HUES48 (cell line): Measurements from ENCODE around the gene SNRNP27.

Experiments
- H3K27ac ChIP-seq: one replicate; pipeline ENCODE4 v1.7.0; 2013; ENCODE audit warnings: low read depth, low read length, inconsistent platforms
- H3K27me3 ChIP-seq: 2 replicates; pipeline ENCODE4 v1.6.1; 2013; ENCODE audit warnings: mild to moderate bottlenecking, low read length; ENCODE audit not compliant: control insufficient read depth, insufficient read depth
- H3K36me3 ChIP-seq: 2 replicates; pipeline ENCODE4 v1.6.1; 2013; ENCODE audit warnings: low read length; ENCODE audit not compliant: control insufficient read depth, insufficient read depth
- H3K4me1 ChIP-seq: 2 replicates; pipeline ENCODE4 v1.6.1; 2013; ENCODE audit warnings: mild to moderate bottlenecking, low read length; ENCODE audit not compliant: control insufficient read depth, insufficient read depth
- H3K4me3 ChIP-seq: 2 replicates; pipeline ENCODE4 v1.5.1; 2013; ENCODE audit warnings: mild to moderate bottlenecking, low read depth, low read length
- H3K9ac ChIP-seq: 2 replicates; pipeline ENCODE4 v1.6.1; 2013; ENCODE audit warnings: mild to moderate bottlenecking, low read depth, low read length, moderate library complexity
- H3K9me3 ChIP-seq: 2 replicates; pipeline ENCODE4 v1.6.1; 2013; ENCODE audit warnings: low read length; ENCODE audit not compliant: control insufficient read depth, insufficient read depth

The SNRNP27 gene

DNA sequence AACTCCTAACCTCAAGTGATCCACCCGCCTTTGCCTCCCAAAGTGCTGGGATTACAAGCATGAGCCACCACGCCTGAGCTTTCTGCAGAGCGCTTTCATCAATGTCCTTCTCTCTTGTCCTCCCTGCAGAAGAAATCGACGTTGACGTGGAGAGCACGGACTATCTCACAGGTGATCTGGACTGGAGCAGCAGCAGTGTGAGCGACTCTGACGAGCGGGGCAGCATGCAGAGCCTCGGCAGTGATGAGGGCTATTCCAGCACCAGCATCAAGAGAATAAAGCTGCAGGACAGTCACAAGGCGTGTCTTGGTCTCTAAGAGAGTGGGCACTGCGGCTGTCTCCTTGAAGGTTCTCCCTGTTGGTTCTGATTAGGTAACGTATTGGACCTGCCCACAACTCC lies 44.2 kb downstream of the SNRNP27 start:
- Histone ChIP-seq H3K27me3 (no peaks in the 10 kb centered on the region), H3K4me1 (peaks cover 13% of the 10 kb centered on the region; the same call in 1 of the 2 replicates), H3K4me3 (no peak overlapping the region), H3K9ac (no peak overlapping the region), H3K27ac (no peak overlapping the region), H3K36me3 (peaks cover 7% of the 10 kb centered on the region), H3K9me3 (no peaks in the 10 kb centered on the region)

GRCh38 chr2:69939722-69940121 lies 46.0 kb downstream of the SNRNP27 start:
- H3K4me1 ChIP-seq: peaks cover 13% of the 10 kb centered on the region; the same call in 1 of the 2 replicates
- H3K36me3 ChIP-seq: peaks cover 7% of the 10 kb centered on the region
- H3K4me3 ChIP-seq: no peak overlapping the region
- H3K27me3 ChIP-seq: no peaks in the 10 kb centered on the region
- H3K9me3 ChIP-seq: no peaks in the 10 kb centered on the region
- no peak overlapping the region for H3K27ac ChIP-seq
- H3K9ac ChIP-seq: no peak overlapping the region

GRCh38 chr2:69940691-69941090 lies 46.9 kb downstream of the SNRNP27 start:
- H3K4me1 ChIP-seq: peaks cover 13% of the 10 kb centered on the region; the same call in 1 of the 2 replicates
- H3K36me3 ChIP-seq: peaks cover 7% of the 10 kb centered on the region

DNA sequence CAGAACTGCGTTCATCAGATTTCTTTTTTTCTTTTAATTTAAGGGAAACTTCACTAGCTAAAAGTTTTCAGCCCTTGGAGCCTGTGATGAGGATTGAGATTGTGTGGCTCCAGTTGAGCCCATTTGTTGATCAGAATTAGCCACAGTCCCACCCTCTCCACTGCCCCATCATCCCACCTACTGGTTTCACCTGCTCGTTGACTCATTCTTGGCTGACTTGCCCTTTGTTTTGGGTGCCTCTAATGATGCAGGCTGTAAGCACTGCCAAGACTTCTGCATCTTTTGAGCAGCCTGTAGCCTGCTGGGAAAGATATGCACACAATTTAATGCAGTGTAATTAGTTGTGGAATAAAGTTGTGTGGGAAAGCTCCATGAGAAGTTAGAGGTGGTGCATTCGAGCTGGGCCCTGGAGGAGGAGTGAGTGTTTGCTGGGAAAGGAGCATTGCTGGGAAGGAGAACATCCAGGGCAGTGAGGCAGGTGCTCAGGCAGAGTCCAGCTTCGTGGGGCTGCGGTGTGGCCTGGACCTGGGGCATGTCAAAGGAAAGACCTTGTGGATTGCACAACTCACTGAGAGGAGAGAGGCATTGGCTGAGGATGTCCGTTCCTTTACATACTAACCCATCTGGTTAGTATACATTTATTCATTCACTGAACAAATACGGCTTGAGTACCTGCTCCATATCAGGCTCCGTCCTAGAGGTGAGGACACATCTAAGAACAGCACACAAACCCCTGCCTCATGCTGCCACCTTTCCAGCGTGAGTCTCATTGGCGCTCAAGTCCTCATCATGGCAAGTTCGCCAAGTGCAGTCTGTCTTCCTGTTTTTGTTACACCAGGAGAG lies 49.5 kb downstream of the SNRNP27 start:
- Histone ChIP-seq H3K27me3 (no peaks in the 10 kb centered on the region), H3K9ac (no peak overlapping the region), H3K27ac (no peak overlapping the region), H3K9me3 (no peaks in the 10 kb centered on the region), H3K36me3 (peaks cover 3% of the 10 kb centered on the region; the same call in 1 of the 2 replicates), H3K4me3 (no peak overlapping the region), H3K4me1 (peaks cover 7% of the 10 kb centered on the region; the same call in 1 of the 2 replicates)

More at GRCh38 chr2:69940691-69941090, 46.9 kb downstream of the SNRNP27 start:
- H3K4me3 ChIP-seq: no peak overlapping the region
- no peak overlapping the region for H3K9ac ChIP-seq
- no peaks in the 10 kb centered on the region for H3K9me3 ChIP-seq
- no peaks in the 10 kb centered on the region for H3K27me3 ChIP-seq
- no peak overlapping the region for H3K27ac ChIP-seq

DNA sequence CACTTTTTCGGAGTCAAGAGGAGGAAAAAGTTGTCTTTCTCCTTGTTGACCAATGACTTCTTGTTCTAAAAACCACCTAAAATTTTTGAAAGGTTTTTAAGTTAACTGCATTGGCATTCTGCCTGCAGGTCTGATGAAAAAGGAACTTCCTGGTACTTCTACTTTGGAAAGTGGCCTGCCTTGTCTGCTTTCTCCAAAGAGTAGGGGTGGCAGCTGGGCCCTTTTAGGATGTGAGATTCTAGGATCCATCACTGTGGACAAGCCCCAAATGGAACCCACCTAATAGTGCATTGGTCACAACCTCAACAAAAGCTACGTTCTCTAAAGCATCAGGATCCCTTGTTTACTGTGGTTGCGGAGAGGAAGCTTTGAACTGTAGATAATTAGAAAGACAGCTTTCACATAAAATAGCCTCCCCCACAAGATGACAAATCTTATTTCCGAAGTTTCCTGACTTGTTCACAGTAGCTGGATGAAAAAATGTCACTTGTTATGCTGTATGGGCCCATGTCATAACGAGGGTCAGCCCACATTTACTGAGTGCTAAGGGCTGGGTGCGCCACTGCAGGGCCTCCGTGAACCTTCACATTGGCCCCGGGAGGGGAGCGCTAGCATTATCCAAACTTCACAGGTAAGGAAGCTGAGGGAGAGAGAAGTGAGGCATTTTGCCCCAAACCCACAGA lies 50.2 kb downstream of the SNRNP27 start:
- Histone ChIP-seq H3K9me3 (no peaks in the 10 kb centered on the region), H3K4me1 (peaks cover 7% of the 10 kb centered on the region; the same call in 1 of the 2 replicates), H3K27ac (no peak overlapping the region)

GRCh38 chr2:69944756-69945155 lies 51.0 kb downstream of the SNRNP27 start:
- no peaks in the 10 kb centered on the region for H3K27me3 ChIP-seq

More for the DNA sequence above, 50.2 kb downstream of the SNRNP27 start:
- H3K4me3 ChIP-seq: no peak overlapping the region
- no peaks in the 10 kb centered on the region for H3K36me3 ChIP-seq
- H3K27me3 ChIP-seq: no peaks in the 10 kb centered on the region
- no peak overlapping the region for H3K9ac ChIP-seq

DNA sequence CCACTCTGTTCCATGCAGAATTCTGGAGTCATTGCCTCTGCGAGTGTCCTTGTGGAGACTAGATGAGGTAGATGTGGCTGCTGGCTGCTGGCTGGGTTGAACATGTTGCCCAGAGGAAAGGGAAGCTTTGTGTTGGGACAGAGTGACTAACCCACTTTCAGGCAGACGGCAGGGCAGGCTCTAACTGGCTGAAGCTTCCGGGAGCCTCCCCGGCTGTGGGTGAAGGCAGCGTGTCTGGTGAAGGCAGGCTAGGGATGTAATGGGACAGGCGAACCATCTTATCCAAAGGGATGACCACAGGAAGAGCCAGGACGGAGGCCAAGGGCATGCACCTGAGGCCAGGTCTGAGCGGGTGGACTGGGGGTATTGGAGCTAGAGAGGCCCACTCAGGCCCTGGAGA lies 51.7 kb downstream of the SNRNP27 start:
- Histone ChIP-seq H3K27me3 (no peaks in the 10 kb centered on the region), H3K9me3 (no peaks in the 10 kb centered on the region), H3K36me3 (no peaks in the 10 kb centered on the region), H3K4me3 (no peak overlapping the region), H3K27ac (no peak overlapping the region), H3K4me1 (no peaks in the 10 kb centered on the region), H3K9ac (no peak overlapping the region)

More at GRCh38 chr2:69944756-69945155, 51.0 kb downstream of the SNRNP27 start:
- no peak overlapping the region for H3K9ac ChIP-seq
- no peaks in the 10 kb centered on the region for H3K9me3 ChIP-seq
- H3K4me1 ChIP-seq: peaks cover 6% of the 10 kb centered on the region; the same call in 1 of the 2 replicates
- no peaks in the 10 kb centered on the region for H3K36me3 ChIP-seq
- no peak overlapping the region for H3K4me3 ChIP-seq
- no peak overlapping the region for H3K27ac ChIP-seq

GRCh38 chr2:69945941-69946340 lies 52.2 kb downstream of the SNRNP27 start:
- H3K27me3 ChIP-seq: no peaks in the 10 kb centered on the region
- H3K4me3 ChIP-seq: no peak overlapping the region
- no peaks in the 10 kb centered on the region for H3K4me1 ChIP-seq
- H3K36me3 ChIP-seq: no peaks in the 10 kb centered on the region
- H3K9ac ChIP-seq: no peak overlapping the region
- H3K27ac ChIP-seq: no peak overlapping the region
- no peaks in the 10 kb centered on the region for H3K9me3 ChIP-seq

DNA sequence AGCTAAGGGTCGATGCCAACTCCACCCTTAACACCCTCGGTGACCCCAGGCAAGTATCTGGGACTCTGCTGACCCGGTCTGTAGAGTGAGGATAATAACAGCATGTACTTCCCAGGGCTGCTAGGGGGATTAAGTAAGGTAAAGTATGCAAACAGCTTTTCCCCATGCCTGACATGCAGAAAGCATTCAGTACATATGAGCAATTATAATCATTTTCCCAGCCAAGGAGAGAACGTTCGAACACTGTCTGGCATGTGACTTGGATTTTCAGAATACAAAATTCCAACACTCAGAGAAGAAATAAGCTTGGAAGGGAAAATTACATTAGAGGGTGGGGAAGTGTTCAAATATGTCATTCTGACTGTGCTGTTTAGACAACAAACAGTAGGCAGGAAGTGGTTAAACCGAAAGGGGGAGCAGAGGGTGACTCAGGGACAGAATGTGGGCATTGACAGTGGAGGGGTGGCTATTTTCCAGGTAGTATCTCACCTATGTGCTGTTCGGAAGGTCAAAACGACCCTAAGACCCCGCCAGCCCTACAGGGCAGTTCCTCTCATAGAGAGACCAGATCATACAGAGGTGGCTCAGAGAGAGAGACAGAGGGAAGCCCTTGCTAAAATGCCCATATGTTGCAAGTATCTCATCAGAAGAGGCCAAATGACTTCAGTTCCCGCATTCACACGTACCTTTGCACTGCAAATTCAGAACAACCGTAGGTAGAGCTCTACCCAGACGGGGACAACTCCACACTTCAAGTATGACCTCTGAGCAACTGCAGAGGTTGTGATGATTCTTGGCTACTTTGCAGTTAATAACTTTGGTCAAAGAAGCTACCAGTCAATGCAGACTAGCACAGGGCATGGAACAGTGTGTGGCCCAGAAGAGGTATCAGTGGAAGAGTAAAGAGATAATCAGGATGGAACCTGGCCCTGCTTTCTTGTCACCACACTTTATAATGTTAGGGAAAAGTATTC lies 52.9 kb downstream of the SNRNP27 start:
- Histone ChIP-seq H3K27ac (no peak overlapping the region), H3K36me3 (no peaks in the 10 kb centered on the region), H3K4me1 (no peaks in the 10 kb centered on the region), H3K9me3 (no peaks in the 10 kb centered on the region), H3K27me3 (no peaks in the 10 kb centered on the region), H3K9ac (no peak overlapping the region), H3K4me3 (no peak overlapping the region)

DNA sequence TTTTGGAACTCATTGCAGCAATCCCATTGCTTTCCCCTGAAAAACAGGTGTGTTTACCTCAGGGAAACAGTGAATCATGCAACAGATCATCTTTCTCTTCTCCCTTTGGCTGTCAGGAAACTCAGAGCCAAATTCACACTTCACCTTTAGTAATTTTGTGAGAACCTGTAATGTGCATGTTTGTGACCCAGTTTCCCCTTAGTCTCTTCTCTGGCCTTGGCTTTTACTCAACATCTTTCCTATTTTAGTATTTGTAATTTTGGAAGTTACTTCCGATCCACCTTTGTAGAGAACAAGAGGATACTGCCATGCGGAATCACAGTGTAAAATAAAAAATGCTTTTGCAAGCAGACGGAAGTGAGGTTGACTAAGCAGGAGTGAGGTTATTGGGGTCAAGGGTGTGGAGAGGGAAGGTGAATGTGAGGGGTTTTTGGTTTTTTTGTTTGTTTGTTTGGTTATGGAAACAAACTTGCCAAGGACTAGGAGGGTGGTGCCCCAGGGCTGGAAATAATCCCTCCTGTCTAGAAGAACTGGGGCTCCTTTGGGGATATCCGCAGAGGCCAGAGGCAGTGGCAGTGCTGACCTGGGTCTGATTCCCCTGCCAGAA lies 53.7 kb downstream of the SNRNP27 start:
- Histone ChIP-seq H3K9me3 (no peaks in the 10 kb centered on the region), H3K27me3 (no peaks in the 10 kb centered on the region), H3K4me3 (no peak overlapping the region), H3K36me3 (no peaks in the 10 kb centered on the region), H3K27ac (no peak overlapping the region), H3K9ac (no peak overlapping the region), H3K4me1 (no peaks in the 10 kb centered on the region)
